ENCODE data around the gene OR10X1.

The OR10X1 gene, protein sequence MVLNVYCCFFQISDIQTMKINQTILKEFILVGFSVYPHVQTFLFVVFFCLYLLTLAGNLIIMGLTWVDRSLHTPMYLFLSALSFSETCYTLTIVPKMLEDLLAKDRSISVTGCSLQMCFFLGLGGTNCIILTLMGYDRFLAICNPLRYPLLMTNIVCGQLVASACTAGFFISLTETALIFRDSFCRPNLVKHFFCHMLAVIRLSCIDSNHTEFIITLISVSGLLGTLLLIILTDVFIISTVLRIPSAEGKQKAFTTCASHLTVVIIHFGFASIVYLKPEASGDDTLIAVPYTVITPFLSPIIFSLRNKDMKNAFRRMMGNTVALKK

DNA sequence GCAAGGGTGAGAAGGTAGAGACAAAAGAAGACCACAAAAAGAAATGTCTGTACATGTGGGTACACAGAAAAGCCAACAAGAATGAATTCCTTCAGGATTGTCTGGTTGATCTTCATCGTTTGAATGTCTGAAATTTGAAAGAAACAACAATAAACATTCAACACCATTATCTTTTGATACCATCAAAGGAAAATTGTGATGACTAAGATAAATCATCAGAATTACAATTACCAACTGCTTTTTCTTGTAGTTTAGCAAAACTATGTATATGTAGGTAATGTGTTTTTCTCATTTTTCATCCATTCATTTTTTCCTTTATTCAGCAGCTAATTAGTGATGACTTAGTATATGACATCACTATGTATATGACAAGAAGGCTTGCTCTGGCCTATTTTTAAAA lies at the start of gene OR10X1:
TSS of gene OR10X1 (minus strand) at position 167 of the 400 bp plus-strand sequence. CDS start at position 167, 0 bp downstream.
- no peak for DNase-seq

DNA sequence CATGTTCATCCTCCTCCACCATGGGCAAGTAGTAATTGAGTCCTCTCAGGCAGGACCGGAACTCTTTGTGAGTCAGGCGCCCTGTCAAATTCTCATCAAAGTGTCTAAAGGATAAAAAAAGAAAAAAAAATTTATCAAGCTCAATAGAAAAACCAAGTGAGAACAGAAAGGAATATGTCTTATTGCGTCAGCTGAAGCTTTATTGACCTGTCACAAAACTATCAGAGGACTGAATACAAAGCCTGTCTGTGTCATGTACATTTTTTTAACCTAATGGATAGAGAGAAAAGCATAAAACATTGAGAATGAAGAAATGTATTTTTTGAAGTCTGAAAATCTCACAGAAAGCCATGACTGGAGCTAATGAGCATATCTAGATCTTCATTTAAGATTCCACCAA lies 34.1 kb upstream of the OR10X1 start:
- DNase-seq: no peak

DNA sequence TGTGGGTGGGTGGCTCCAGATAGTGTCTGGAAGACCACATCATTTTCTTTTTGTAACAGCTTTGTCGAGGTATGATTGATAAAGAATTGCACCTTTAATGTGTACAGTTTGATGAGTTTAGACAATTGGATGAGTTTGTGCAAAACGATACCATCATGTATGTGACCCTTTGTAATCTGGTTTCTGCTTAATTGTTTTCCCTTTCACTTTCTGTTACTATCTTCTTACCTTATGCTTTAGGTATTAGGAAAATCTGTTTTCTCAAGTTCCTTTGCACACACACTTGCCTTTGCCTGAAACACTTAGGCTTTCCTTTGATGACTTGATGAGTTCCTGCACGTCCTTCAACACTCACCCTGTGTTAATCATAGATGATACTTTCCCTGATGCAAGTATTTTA lies 32.2 kb upstream of the OR10X1 start:
- DNase-seq: no peak

DNA sequence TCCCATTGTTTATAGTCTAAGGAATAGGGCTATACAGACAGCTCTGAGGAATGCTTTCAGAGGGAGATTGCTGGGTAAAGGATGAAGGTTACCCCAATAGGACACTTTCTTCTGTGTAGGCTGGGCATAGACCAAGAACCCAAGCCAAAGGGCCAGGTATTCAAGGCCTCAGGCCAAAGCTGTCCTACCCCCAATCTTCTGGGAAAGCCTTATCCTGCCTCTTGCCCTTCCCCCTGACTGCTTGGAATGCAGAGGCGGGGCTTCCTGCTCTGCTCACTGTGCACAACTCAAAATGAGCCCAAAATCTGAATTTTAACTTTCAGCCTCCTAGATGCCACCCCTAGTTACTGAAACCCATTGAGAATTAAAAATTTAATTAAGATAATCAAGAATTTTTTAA lies 27.6 kb upstream of the OR10X1 start:
- DNase-seq: no peak

DNA sequence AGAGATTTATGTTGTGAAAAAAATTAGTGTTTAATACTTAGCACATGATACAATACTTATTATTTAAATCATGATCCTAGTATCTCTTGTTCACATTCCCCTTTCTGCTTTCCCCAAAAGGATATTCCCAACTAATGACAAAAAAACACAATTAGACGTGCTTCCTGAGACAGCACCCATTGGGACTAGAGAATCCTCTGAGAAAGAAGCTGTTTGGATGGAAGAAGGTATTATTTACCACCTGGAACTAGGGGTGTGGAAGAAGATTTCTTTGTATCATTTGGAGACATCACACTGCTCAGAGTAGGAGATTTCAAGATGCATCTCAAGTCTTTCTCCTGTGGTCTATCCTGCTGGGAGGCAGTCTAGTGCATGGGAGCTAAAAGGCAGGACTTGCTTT lies 25.3 kb upstream of the OR10X1 start, which contains the start of gene OR10Z1:
TSS of gene OR10Z1 (plus strand) at position 301 of the 400 bp plus-strand sequence. CDS start 1,171 bp downstream, outside the sequence.
- DNase-seq: no peak

DNA sequence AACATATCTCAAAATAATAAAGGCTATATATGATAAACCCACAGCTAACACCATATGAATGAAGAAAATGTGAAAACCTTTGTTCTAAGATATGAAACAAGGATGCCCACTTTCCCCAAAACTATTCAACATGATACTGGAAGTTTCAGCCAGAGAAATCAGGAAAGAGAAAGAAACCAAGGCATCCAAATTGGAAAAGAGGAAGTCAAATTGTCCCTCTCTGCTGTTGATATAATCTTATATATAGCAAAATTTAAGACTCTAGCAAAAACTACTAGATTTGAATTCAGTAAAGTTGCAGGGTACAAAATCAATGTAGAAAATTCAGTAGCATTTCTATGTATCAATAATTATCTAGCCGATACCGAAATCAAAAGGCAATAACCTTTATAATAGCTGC lies 21.0 kb upstream of the OR10X1 start:
- no peak for DNase-seq

DNA sequence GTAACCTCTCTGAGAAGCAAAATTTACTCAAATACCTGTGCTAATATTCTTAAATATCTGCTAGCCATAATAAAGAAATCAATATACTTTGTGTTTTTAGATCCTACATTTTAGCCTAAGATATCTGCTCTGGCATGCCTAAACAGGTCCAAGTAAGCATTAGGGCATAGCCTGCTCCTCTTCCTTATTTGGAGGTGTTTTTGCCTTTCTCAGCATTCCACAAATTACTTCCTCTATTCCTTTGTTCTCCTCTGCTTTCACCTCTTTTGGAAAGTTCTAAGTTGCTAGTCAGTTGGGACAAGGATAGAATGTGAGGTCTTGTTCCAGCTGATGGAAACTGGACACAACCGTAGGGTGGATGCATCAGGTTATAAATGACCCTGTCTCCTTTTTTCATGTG lies 7.2 kb upstream of the OR10X1 start:
- no peak for DNase-seq

DNA sequence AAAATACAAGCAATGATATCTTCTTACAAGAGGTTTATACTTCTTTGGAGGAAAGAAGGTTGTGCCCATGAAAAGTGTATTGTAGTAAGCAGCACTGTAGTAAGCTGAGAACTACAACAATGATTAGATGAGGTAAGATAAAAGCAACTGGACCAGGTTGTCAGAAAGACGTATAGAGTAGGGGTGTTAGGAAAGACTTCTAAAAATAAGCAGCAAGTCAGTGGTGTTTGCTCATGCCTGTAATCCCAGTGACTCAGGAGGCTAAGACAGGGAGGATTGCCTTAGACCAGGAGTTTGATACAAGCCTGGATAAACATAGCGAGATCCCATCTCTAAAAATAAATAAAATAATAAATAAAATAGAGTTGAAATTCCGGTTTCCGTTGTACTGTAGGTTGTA lies 4.3 kb upstream of the OR10X1 start:
- DNase-seq: no peak

DNA sequence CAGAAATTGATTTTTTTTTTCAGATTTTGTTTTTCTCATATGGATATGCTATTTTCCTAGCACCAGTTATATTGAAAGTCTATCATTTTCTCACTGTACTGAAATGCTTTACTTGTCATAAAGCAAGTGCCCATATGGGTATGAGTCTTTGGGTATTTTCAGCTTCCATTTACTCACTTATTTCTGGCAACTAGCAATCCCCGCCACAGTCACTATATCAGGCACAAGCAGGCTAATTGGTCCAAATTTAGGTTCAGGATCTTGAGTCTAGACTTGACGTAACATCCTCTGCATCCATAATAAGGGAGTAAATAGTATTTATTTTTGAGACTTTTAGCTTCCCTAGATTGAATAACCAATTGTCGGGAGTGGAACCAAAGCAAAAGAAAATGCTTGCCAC lies 2.1 kb downstream of the OR10X1 start:
- no peak for DNase-seq

DNA sequence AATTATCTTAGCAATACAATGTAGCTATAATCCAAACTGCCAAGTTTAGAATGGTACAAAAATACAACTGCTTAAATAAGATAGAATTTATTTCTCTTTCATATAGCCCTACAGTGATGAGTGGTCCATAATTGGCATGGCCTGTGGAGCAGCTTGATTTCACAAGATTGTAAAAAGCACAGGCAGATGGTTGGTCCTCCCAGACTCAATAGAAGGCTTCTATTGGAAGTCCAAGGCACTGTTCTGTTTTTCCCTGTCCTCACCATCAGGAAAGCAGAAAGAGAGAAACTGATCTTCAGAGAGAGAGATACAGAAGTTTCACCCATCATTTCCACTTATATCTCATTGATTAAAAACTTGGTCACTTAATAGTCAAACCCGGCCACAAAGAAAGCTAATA lies 7.5 kb downstream of the OR10X1 start:
- no peak for DNase-seq

DNA sequence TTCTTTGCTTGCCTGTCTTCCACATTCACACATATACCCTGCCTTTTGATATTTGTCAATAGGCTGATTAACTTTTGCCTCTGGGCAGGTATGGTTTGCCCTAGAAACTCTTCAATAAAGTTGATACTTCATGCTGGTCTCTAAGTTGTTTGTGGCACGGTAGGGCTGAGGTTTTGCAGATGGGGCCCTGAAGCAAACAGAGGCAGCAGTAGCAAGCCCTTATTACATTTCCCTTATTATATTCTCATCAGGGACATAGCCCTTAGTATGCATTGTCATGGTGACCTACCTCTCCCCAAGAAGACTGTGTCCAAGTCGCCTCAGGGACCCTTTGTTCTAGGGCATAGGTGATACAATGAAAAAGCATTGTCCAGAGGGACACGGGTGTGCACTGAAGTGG lies 9.2 kb downstream of the OR10X1 start, which contains the start of gene OR6P1:
TSS of gene OR6P1 (minus strand) at position 101 of the 400 bp plus-strand sequence. CDS start 6,976 bp downstream, outside the sequence.
- DNase-seq: no peak

DNA sequence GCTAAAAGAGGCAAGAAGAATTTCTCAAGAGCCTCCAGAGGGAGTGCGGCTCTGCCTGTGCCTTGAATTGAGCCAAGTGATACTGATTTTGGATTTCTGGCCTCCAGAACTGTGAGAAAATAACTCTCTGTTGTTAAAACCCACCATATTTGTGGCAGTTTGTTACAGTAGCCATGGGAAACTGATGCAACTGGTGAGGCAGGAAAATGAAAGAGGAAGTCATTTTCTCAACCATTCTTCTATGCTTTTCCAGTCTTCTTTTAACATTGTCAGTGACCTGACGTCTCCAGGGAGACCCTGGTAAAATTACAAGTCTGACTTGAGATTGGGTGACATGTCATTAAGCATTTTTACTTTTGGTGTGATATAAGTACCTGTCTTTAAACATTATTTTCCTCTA lies 15.1 kb downstream of the OR10X1 start:
- DNase-seq: no peak

DNA sequence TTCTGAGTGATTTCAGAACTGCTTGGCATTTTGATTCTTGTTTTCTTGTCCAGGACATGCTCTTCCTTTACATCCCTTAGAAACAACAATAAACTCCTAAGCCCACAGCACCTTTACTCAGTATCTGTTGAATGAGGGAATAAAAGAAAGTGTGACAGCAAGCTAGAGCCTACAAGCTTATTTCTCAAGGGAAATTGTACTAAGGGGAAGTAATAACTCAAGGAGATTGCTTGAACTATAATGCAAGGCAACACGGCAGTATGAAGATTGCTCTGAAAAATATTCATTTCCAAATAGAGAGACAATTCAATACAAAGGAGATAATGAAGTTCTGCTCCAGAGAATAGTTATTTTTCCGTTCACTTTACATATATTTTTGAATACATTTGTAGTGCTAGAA lies 15.8 kb downstream of the OR10X1 start:
- DNase-seq: no peak

DNA sequence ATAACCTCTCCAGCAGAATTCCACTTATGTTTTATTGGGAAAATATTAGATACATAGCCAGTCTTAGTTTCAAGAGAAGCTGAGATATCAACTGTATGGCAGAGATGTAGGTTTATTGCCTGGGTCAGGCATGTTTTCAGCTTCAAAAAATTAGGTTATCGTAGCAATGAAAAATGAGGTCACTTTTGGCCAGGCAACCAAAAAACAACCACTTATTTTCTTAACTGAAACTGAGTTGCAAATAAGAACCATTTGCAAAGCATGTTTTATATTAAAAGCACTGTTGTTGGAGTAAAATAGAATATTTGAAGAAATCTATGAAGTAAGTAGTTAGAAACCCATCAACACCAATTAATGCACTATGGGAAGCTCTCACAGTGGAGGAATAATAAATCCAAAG lies 20.0 kb downstream of the OR10X1 start:
- no peak for DNase-seq

DNA sequence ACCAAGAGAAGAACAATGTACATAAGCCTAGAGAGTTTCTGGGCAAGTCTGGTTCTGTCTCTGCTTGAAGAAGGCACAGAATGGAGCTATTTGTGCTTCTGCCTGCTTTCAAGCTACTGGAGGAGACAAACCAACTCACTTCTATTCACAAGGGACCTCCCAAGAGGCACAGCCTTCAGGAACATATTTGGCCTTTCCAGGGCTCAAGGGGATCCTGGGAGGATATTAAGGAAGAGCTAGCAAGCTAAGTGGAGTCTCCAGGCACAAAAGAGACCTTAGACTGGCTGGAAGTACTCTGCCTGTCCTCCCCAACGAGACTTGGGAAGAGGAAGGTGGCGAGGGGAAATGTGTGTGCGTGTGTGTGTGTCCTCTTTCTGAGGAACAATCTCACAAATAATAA lies 25.3 kb downstream of the OR10X1 start, which contains the start of gene OR6Y1:
TSS of gene OR6Y1 (minus strand) at position 54 of the 400 bp plus-strand sequence. CDS start 6,300 bp downstream, outside the sequence.
- DNase-seq: no peak

DNA sequence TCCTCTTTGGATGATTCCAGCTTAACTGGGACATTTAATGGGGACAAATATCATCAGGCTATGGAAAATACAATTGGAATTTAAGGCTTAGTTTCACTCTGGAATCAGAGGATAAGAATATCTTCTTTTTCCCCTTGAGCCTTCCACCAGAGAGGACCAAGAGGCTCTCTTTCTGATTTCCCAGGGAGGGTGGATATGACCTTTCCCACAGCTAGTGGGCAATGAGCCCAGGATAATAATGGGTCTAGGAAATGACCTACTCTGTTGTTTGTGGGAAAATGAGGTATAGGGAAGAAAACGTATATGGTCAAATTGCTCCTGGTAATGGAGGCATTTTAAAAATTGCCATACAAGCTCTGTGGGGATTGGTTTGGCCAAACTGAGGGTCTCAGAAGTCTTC lies 27.4 kb downstream of the OR10X1 start:
- DNase-seq: no peak

DNA sequence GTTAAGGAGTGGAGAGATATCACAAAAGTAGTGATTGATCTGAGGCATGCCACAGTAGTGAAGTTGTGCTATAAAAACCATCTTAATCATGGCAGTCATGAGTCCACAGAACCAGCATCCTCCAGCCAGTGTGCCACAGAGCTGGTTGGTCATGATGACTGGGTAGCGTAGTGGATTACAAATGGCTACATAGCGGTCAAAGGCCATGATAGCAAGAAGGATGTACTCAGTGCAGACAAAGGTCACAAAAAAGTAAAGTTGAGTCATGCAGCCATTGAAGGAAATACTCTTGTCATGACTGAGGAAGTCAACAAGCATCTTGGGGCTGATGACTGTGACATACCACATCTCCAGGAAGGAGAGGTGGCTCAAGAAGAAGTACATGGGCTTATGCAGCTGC lies 32.2 kb downstream of the OR10X1 start:
- DNase-seq: no peak

DNA sequence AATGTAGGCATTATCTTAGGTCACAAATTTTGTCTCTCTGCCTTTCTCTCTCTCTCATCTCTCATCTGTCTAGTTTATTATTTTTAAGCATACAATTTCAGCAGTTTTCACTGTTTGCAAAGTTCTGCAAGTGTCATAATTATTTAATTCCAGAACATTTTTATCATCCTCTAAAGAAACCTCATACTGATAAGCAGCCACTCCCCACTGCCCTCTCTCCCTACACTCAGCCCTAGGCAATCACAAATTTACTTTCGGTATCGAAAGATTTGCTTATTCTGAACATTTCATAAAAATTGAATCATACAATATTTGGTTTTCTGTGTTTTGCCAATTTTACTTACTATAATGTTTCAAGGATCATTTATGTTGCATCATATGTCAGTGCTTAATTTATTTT lies 42.1 kb downstream of the OR10X1 start:
- DNase-seq: no peak

DNA sequence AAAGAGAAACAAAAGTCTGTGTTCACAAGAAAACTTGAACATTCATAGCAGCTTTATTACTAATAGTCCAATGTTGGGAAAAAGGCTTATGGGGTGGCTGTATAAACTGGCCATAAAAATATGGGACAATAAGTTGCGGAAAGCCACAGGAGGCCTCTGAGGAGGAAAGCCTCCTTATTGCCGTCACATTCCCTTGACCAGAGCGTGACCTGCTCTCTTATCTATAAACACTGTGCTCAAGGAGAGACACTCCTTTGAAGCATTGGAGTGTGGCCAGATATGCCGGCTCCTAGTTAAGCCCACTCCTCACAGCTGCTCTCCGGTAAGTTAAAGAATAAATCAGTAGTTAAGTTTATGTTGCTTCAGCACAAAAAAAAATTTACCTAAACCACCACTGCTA lies 45.2 kb downstream of the OR10X1 start:
- DNase-seq: no peak

All from NCI-H2029 (cell line).